Stimulated activated CD4-positive, alpha-beta T cell treated with anti-CD3 and anti-CD28 coated beads, TNF-alpha, amount 100 ng/mL, for 4 hours (primary cell): ENCODE data around the gene ABCB1.
"Not testable (repeated sequence)": the region's sequence is repeated elsewhere in the genome, so short reads cannot be mapped to it uniquely, and the experiment has no call there.

Experiments
- DNase-seq, 3 experiments: peaks; one replicate each; pipeline ENCODE4 v3.0.0-alpha.2; 2020; ENCODE audit warnings: low read depth in 3 of 3

ABCB1 gene

GRCh38 chr7:87473192-87473591 lies 127.5 kb downstream of the ABCB1 start:
- DNase-seq: no peak

DNA sequence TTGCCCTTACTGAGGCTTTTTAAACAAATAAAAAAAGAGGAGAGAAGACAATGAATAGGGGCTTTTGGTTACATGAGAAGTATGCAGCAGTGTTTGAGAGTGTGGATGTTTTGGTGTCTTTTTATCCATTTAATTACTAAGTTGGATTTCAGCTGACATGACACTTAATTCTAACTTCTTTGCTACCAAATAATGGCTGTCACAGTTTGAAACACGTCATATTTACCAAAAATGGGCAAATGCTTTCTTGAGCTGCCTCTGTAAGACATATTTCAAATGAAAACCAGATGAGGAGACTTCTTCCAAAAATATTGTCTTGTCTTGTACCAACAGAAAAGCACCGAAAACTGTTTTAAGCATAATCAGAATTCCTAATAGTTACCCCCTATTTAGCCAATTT lies 129.2 kb downstream of the ABCB1 start:
- no peak for DNase-seq

- DNase-seq: not testable (repeated sequence)
Observed at GRCh38 chr7:87469204-87469603, 131.5 kb downstream of the ABCB1 start.

DNA sequence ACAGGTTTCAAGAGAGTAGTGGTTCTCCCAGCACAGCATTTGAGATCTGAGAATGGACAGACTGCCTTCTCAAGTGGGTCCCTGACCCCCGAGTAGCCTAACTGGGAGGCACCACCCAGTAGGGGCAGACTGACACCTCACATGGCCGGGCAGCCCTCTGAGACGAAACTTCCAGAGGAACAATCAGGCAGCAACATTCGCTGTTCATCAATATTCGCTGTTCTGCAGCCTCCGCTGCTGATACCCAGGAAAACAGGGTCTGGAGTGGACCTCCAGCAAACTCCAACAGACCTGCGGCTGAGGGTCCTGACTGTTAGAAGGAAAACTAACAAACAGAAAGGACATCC lies 135.2 kb downstream of the ABCB1 start:
- not testable (repeated sequence) for DNase-seq

- not testable (repeated sequence) for DNase-seq
Observed at GRCh38 chr7:87464830-87465533, 135.7 kb downstream of the ABCB1 start.

DNA sequence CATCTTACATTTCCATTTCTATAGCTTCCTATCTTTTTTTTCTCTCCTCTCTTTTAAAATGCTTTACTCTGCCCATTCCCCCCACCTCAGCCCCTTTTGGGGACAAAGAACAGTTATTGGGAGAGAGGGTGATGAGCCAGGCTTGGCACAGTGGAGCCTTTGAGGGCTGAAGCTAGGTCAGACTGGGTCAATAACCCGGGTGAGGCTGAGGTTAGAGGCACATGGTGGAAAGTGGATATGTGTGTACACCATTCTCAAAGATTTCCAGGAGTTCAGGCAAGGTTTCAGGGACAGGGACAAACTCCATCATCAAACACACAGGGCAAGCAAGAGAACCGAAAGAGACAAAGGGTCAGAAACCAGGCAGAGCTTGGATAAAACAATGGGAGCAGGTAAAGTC lies 136.7 kb downstream of the ABCB1 start:
- DNase-seq: no peak

DNA sequence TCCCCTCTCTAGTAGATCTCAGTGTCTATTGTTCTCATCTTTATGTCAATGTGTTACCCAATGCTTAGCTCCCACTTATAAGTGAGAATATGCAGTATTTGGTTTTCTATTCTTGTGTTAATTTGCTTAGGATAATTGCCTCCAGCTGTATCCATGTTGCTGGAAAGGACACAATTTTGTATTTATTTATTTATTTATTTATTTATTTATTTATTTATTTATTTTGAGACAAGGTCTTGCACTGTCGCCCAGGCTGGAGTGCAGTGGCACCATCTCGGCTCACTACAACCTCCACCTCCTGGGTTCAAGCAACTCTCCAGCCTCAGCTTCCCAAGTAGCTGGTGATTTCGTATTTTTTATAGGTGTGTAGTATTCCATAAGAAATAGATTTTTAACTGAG lies 140.2 kb downstream of the ABCB1 start:
- DNase-seq: not testable (repeated sequence)

DNA sequence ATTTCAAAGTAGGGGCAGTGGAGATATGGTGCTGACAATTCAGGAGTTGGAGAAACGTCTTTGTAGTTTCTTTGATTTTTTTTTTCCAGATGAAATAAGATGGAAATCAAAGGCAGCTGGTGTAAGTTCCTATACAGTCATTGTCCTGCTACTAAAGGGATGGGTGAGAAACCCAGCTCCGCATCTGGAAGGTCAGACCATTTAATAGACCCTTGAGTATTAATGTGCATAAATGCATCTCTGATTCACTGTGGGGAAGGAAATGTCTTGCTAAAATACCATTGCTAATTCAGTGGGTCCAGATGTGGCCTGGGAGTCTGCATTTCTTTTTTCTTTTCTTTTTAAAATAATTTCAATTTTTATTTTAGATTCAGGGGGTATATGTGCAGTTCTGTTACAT lies 140.7 kb downstream of the ABCB1 start:
- no peak for DNase-seq

GRCh38 chr7:87458148-87458547 lies 142.5 kb downstream of the ABCB1 start:
- no peak for DNase-seq

DNA sequence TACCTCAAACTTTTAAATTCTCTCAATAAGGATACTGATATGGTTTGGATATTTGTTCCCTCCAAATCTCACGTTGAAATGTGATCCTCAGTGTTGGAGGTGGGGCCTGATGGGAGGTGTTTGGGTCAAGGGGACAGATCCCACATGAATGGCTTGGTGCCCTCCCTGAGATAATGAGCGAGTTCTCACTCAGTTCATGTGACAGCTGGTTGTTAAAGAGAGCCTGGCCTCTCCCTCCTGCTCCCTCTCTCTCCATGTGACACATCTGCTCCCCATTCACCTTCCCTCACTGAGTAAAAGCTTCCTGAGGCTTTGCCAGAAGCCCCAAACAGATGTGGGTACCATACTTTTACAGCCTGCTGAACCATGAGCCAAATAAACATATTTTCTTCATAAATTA lies 144.4 kb downstream of the ABCB1 start:
- DNase-seq: no peak
